HepG2 (cell line): ENCODE results near the gene PRR23E. TPM values are rescaled to one million over a fixed set of nuclear protein-coding genes. Genes with fewer than 3 reads are reported as not detected.

ENCODE experiments used
- ATAC-seq: fragments of 200-7000 bp; cut with Tn5 transposase; 3 replicates; pipeline ENCODE4 v1.9.1; 2020; ENCODE audit warnings: mild to moderate bottlenecking, moderate library complexity
- BruUV-seq: library from RNA; stranded (reverse); fragments of 400-500 nt; replicated peaks from 2 replicates; lab custom pipeline; 2021; lab: Mats Ljungman, UMichigan
- CTCF ChIA-PET: fragments of 300-600 bp; formaldehyde crosslinking; extraction: SDS; loops from one replicate; lab custom pipeline; 2021; ENCODE audit warnings: low total read pairs, inconsistent platforms, low intra/inter-chr PET ratio; lab: Yijun Ruan, JAX
- POLR2A ChIA-PET: fragments of 350-600 bp; sonication (Branson Sonifier 250); formaldehyde crosslinking; loops from one replicate; lab custom pipeline; 2020; ENCODE audit warnings: antibody characterized with exemption, inconsistent platforms; lab: Yijun Ruan, JAX
- DNase-seq: peaks from one replicate; pipeline ENCODE4 v3.0.0-alpha.2; 2015; ENCODE audit warnings: low spot score
- FAIRE-seq: peaks from 3 replicates; lab custom pipeline; 2011; peaks lifted over from hg19 to GRCh38; lab: Jason Lieb, UNC
- H2AFZ ChIP-seq: one replicate; pipeline ENCODE4 v1.6.1; 2011; ENCODE audit warnings: low read length, inconsistent platforms
- H3K27ac ChIP-seq: fragments of 300-600 bp; 3 replicates; pipeline ENCODE4 v1.8.0; 2011; ENCODE audit warnings: mixed run types, mild to moderate bottlenecking, mixed read lengths, low read length, inconsistent platforms; ENCODE audit not compliant: insufficient read depth; ENCODE audit errors: extremely low read length
- H3K27me3 ChIP-seq, 2 experiments: fragments of 200-600 bp in 1 of 2; 2 replicates in 1 of 2; 3 replicates in 1 of 2; pipeline versions ENCODE4 v1.6.0 to v1.8.0; 2011; ENCODE audit warnings: low read length in 2 of 2, mild to moderate bottlenecking in 2 of 2, moderate library complexity in 2 of 2, inconsistent platforms in 1 of 2; ENCODE audit not compliant: insufficient read depth in 2 of 2, control insufficient read depth in 1 of 2
- H3K36me3 ChIP-seq, 2 experiments: fragments of 200-600 bp in 1 of 2; replicated peaks in 1 of 2; 2 replicates in 1 of 2; 3 replicates in 1 of 2; pipeline versions ENCODE4 v1.5.1 to v1.8.0; 2011; ENCODE audit warnings: low read length in 2 of 2, inconsistent platforms in 1 of 2; ENCODE audit not compliant: insufficient read depth in 2 of 2, control insufficient read depth in 1 of 2
- H3K4me1 ChIP-seq: 2 replicates; pipeline ENCODE4 v1.5.1; 2012; ENCODE audit warnings: low read length, inconsistent platforms; ENCODE audit not compliant: insufficient read depth
- H3K4me2 ChIP-seq: 2 replicates; pipeline ENCODE4 v1.6.0; 2011; ENCODE audit warnings: low read depth, low read length, inconsistent platforms
- H3K4me3 ChIP-seq, 3 experiments: fragments of 200-600 bp in 1 of 3; sonication (generic), shearing (Covaris generic) in 1 of 3; replicated peaks in 1 of 3; 2 replicates each; pipeline ENCODE4 v1.5.1; 2011 to 2016; ENCODE audit warnings: low read length in 3 of 3, inconsistent platforms in 2 of 3, low read depth in 2 of 3, mild to moderate bottlenecking in 2 of 3, control low read depth in 1 of 3, mixed read lengths in 1 of 3; ENCODE audit not compliant: insufficient read depth in 1 of 3
- H3K79me2 ChIP-seq: one replicate; pipeline ENCODE4 v1.6.1; 2011; ENCODE audit warnings: low read length, inconsistent platforms; ENCODE audit not compliant: insufficient read depth
- H3K9ac ChIP-seq: 2 replicates; pipeline ENCODE4 v1.6.0; 2011; ENCODE audit warnings: mild to moderate bottlenecking, low read depth, low read length, inconsistent platforms; ENCODE audit not compliant: insufficient read depth
- H3K9me3 ChIP-seq: 2 replicates; pipeline ENCODE4 v1.5.1; 2012; ENCODE audit warnings: mild to moderate bottlenecking, low read length
- H4K20me1 ChIP-seq: 2 replicates; pipeline ENCODE4 v1.6.0; 2011; ENCODE audit warnings: inconsistent platforms, mild to moderate bottlenecking, low read length, moderate library complexity; ENCODE audit not compliant: insufficient read depth
- BRCA1 ChIP-seq: sonication (generic); formaldehyde crosslinking; IDR thresholded peaks from 2 replicates; pipeline ENCODE4 v1.4.0; 2020; ENCODE audit warnings: missing genetic modification reagents
- DNMT3B ChIP-seq: conservative IDR thresholded peaks from 2 replicates; pipeline ENCODE4 v1.6.1; 2016; ENCODE audit warnings: missing biosample characterization, control low read depth
- DRAP1 ChIP-seq: IDR thresholded peaks from 2 replicates; pipeline ENCODE4 v1.6.1; 2016; ENCODE audit warnings: missing genetic modification reagents, missing compliant biosample characterization
- JARID2 ChIP-seq: sonication (generic); formaldehyde crosslinking; IDR thresholded peaks from 2 replicates; pipeline ENCODE4 v1.8.1; 2023; ENCODE audit warnings: missing genetic modification reagents, inconsistent platforms; ENCODE audit not compliant: insufficient replicate concordance
- NFYC ChIP-seq: IDR thresholded peaks from 2 replicates; pipeline ENCODE4 v1.6.1; 2016; ENCODE audit warnings: missing genetic modification reagents, missing compliant biosample characterization
- RORA ChIP-seq: sonication (generic); formaldehyde crosslinking; IDR thresholded peaks from 2 replicates; pipeline ENCODE4 v1.5.0; 2020; ENCODE audit warnings: mild to moderate bottlenecking, missing genetic modification reagents, moderate library complexity
- SAFB2 ChIP-seq: sonication (generic); formaldehyde crosslinking; IDR thresholded peaks from 2 replicates; pipeline ENCODE4 v1.5.1; 2020; ENCODE audit warnings: missing genetic modification reagents, low read depth, mild to moderate bottlenecking, borderline replicate concordance
- SMC3 ChIP-seq: IDR thresholded peaks from 2 replicates; pipeline ENCODE4 v1.6.1; 2011; ENCODE audit warnings: low read length, improper control_type of control experiment
- YEATS4 ChIP-seq: sonication (generic); formaldehyde crosslinking; IDR thresholded peaks from 2 replicates; pipeline ENCODE4 v1.4.0; 2020; ENCODE audit warnings: missing genetic modification reagents, borderline replicate concordance
- ZBTB7B ChIP-seq: sonication (generic); formaldehyde crosslinking; IDR thresholded peaks from 2 replicates; pipeline ENCODE4 v1.4.0; 2020; ENCODE audit warnings: missing genetic modification reagents
- ZNF329 ChIP-seq: sonication (generic); formaldehyde crosslinking; IDR thresholded peaks from 2 replicates; pipeline ENCODE4 v1.9.0; 2021; ENCODE audit warnings: low read depth, mild to moderate bottlenecking, missing genetic modification reagents
- ZNF44 ChIP-seq: sonication (generic); formaldehyde crosslinking; IDR thresholded peaks from 2 replicates; pipeline ENCODE4 v1.5.1; 2020; ENCODE audit warnings: mild to moderate bottlenecking, missing genetic modification reagents
- ZNF576 ChIP-seq: sonication (generic); formaldehyde crosslinking; IDR thresholded peaks from 2 replicates; pipeline ENCODE4 v1.4.0; 2020; ENCODE audit warnings: mild to moderate bottlenecking, missing genetic modification reagents
- WGBS: methylation state at CpG from one replicate; pipeline ENCODE4 v1.1.6; 2017; ENCODE audit warnings: low lambda C conversion rate; 5-methylcytosine and 5-hydroxymethylcytosine counted together
- in situ Hi-C: cut with HindIII; loops from 2 replicates; pipeline ENCODE4 v1.10.0; 2017; ENCODE audit warnings: low pct_unique_long_range_greater_than_20kb; ENCODE audit not compliant: extremely low pct_ligation_motif_present
- intact Hi-C: fragments of 100-400 bp; cut with micrococcal nuclease; formaldehyde crosslinking; loops from one replicate; pipeline ENCODE4 v1.10.0; 2022; ENCODE audit not compliant: unreplicated experiment
- polyA plus RNA-seq, 8 experiments: library from polyadenylated mRNA; depleted of rRNA in 3 of 8; stranded (reverse) in 7 of 8; unstranded in 1 of 8; fragments of >200 nt; fragmentation: Illumina TruSeq in 4 of 8; extraction: Trizol in 4 of 8; gene quantifications; 2 replicates each; pipeline versions ENCODE4 v1.2.1 to v1.2.3, GENCODE V29; 2011 to 2016; ENCODE audit warnings: low read depth in 4 of 8, missing spikeins in 1 of 8, mixed read lengths in 1 of 8; ENCODE audit not compliant: insufficient read depth in 1 of 8
- total RNA-seq, 5 experiments: library from RNA; depleted of rRNA; stranded (reverse); fragments of >200 nt; fragmentation: Illumina TruSeq; extraction: Trizol; gene quantifications; 2 replicates each; pipeline ENCODE4 v1.2.3, GENCODE V29; 2016; ENCODE audit warnings: low read depth in 1 of 5
- TF ChIP-seq, protein P1 (sequence below): sonication (generic); formaldehyde crosslinking; conservative IDR thresholded peaks from 2 replicates; pipeline ENCODE4 v1.4.0; 2020; ENCODE audit warnings: missing genetic modification reagents
- TF ChIP-seq, protein P2 (sequence below): sonication (generic); formaldehyde crosslinking; IDR thresholded peaks from 2 replicates; pipeline ENCODE4 v1.4.0; 2020; ENCODE audit warnings: mild to moderate bottlenecking, missing genetic modification reagents
- TF ChIP-seq, protein P3 (sequence below): sonication (generic); formaldehyde crosslinking; IDR thresholded peaks from 2 replicates; pipeline ENCODE4 v1.5.0; 2020; ENCODE audit warnings: mild to moderate bottlenecking, missing genetic modification reagents
- TF ChIP-seq, protein P4 (sequence below): sonication (generic); formaldehyde crosslinking; IDR thresholded peaks from 2 replicates; pipeline ENCODE4 v1.8.1; 2023; ENCODE audit warnings: missing genetic modification reagents, inconsistent platforms, borderline replicate concordance

PRR23E gene
- total and polyA plus RNA-seq, 2 of the 13 experiments (the other 11 are each of a cell fraction or from before 2014, with no cell fraction given): not detected

DNA sequence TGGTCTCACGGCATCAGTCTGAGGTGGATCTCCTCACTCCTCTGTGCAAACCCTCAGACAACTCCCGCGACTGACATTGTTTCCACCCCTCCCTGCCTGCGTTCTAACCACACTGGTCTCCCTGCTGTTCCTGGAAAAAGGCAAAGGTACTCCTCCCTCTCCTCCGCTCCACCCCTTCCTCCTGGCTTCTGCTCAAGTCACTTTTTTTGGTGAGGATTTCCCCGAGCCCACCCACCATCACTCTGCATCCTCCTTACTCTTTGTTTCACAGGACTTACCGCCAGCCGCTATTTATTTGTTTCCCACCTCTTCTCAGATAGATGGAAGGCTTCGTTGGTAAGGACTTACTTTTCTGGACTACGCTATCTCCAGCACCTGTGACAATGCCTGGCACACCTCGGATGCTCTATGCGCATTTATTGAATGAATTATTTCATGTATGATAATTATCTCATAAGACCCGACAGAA is 25.6 kb downstream of the PRR23E start:
- H3K27me3 ChIP-seq: peaks cover 2 to 51% of the 10 kb centered on the region in 2 experiments; a peak in 4 of 5 replicates
- CTCF ChIA-PET: no interaction called here
- no peaks in the 10 kb centered on the region for H3K9me3 ChIP-seq
- no peaks in the 10 kb centered on the region for H4K20me1 ChIP-seq
- no peak for FAIRE-seq
- in situ Hi-C loops (no loop called here), intact Hi-C loops (no loop called here)
- no peak overlapping the region for H3K27ac ChIP-seq
- H3K4me3 ChIP-seq: no peak overlapping the region
- H3K4me1 ChIP-seq: no peaks in the 10 kb centered on the region
- BruUV-seq: no TSS peak
- H2AFZ ChIP-seq: no peak overlapping the region
- no peak overlapping the region for H3K4me2 ChIP-seq
- POLR2A ChIA-PET: no interaction called here
- no peaks in the 10 kb centered on the region for H3K79me2 ChIP-seq
- no peaks in the 10 kb centered on the region for H3K36me3 ChIP-seq
- no peak for DNase-seq
- ATAC-seq: no peak
- no peak overlapping the region for H3K9ac ChIP-seq
- 24% methylated on average over 13 of the region's 13 CpGs for WGBS
- TF ChIP-seq, protein P1, sequence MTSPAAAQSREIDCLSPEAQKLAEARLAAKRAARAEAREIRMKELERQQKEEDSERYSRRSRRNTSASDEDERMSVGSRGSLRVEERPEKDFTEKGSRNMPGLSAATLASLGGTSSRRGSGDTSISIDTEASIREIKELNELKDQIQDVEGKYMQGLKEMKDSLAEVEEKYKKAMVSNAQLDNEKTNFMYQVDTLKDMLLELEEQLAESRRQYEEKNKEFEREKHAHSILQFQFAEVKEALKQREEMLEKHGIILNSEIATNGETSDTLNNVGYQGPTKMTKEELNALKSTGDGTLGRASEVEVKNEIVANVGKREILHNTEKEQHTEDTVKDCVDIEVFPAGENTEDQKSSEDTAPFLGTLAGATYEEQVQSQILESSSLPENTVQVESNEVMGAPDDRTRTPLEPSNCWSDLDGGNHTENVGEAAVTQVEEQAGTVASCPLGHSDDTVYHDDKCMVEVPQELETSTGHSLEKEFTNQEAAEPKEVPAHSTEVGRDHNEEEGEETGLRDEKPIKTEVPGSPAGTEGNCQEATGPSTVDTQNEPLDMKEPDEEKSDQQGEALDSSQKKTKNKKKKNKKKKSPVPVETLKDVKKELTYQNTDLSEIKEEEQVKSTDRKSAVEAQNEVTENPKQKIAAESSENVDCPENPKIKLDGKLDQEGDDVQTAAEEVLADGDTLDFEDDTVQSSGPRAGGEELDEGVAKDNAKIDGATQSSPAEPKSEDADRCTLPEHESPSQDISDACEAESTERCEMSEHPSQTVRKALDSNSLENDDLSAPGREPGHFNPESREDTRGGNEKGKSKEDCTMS: no peak
- TF ChIP-seq ZNF44 (CRISPR knock-in tag): no peak
- no peak for TF ChIP-seq JARID2 (CRISPR knock-in tag)
- no peak for TF ChIP-seq ZBTB7B (CRISPR knock-in tag)
- TF ChIP-seq YEATS4: no peak
- TF ChIP-seq DRAP1: no peak
- TF ChIP-seq ZNF576 (CRISPR knock-in tag): no peak
- no peak for TF ChIP-seq BRCA1 (CRISPR knock-in tag)
- TF ChIP-seq, protein P2, sequence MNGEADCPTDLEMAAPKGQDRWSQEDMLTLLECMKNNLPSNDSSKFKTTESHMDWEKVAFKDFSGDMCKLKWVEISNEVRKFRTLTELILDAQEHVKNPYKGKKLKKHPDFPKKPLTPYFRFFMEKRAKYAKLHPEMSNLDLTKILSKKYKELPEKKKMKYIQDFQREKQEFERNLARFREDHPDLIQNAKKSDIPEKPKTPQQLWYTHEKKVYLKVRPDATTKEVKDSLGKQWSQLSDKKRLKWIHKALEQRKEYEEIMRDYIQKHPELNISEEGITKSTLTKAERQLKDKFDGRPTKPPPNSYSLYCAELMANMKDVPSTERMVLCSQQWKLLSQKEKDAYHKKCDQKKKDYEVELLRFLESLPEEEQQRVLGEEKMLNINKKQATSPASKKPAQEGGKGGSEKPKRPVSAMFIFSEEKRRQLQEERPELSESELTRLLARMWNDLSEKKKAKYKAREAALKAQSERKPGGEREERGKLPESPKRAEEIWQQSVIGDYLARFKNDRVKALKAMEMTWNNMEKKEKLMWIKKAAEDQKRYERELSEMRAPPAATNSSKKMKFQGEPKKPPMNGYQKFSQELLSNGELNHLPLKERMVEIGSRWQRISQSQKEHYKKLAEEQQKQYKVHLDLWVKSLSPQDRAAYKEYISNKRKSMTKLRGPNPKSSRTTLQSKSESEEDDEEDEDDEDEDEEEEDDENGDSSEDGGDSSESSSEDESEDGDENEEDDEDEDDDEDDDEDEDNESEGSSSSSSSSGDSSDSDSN (CRISPR knock-in tag): no peak
- no peak for TF ChIP-seq ZNF329 (CRISPR knock-in tag)
- no peak for TF ChIP-seq NFYC (CRISPR knock-in tag)
- no peak for TF ChIP-seq SAFB2
- TF ChIP-seq DNMT3B (CRISPR knock-in tag): no peak
- TF ChIP-seq RORA: no peak
- TF ChIP-seq SMC3: no peak
- TF ChIP-seq, protein P3, sequence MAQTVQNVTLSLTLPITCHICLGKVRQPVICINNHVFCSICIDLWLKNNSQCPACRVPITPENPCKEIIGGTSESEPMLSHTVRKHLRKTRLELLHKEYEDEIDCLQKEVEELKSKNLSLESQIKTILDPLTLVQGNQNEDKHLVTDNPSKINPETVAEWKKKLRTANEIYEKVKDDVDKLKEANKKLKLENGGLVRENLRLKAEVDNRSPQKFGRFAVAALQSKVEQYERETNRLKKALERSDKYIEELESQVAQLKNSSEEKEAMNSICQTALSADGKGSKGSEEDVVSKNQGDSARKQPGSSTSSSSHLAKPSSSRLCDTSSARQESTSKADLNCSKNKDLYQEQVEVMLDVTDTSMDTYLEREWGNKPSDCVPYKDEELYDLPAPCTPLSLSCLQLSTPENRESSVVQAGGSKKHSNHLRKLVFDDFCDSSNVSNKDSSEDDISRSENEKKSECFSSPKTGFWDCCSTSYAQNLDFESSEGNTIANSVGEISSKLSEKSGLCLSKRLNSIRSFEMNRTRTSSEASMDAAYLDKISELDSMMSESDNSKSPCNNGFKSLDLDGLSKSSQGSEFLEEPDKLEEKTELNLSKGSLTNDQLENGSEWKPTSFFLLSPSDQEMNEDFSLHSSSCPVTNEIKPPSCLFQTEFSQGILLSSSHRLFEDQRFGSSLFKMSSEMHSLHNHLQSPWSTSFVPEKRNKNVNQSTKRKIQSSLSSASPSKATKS: no peak
- TF ChIP-seq, protein P4, sequence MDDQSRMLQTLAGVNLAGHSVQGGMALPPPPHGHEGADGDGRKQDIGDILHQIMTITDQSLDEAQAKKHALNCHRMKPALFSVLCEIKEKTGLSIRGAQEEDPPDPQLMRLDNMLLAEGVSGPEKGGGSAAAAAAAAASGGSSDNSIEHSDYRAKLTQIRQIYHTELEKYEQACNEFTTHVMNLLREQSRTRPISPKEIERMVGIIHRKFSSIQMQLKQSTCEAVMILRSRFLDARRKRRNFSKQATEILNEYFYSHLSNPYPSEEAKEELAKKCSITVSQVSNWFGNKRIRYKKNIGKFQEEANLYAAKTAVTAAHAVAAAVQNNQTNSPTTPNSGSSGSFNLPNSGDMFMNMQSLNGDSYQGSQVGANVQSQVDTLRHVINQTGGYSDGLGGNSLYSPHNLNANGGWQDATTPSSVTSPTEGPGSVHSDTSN (CRISPR knock-in tag): no peak
